Keratinocyte (primary cell): ENCODE data around the gene TPCN1. TPM values are rescaled to one million over a fixed set of nuclear protein-coding genes. Genes with fewer than 3 reads are reported as not detected.

Source experiments
- DNase-seq: peaks from one replicate; pipeline ENCODE4 v3.0.0-alpha.2; 2011; ENCODE audit warnings: low read depth, missing footprints, low spot score
- FAIRE-seq: peaks from 2 replicates; lab custom pipeline; 2011; peaks lifted over from hg19 to GRCh38; lab: Jason Lieb, UNC
- H2AFZ ChIP-seq: 2 replicates; pipeline ENCODE4 v1.6.0; 2012; ENCODE audit warnings: low read length, control low read depth, inconsistent platforms; ENCODE audit not compliant: control insufficient read depth
- H3K27ac ChIP-seq: 2 replicates; pipeline ENCODE4 v1.5.1; 2011; ENCODE audit warnings: low read length; ENCODE audit not compliant: control insufficient read depth, insufficient read depth
- H3K27me3 ChIP-seq: 3 replicates; pipeline ENCODE4 v1.6.0; 2011; ENCODE audit warnings: low read length; ENCODE audit not compliant: control insufficient read depth, insufficient read depth; ENCODE audit errors: extremely low read depth
- H3K36me3 ChIP-seq, 2 experiments: 2 replicates in 1 of 2; 3 replicates in 1 of 2; pipeline ENCODE4 v1.5.1; 2011; ENCODE audit warnings: low read length in 2 of 2, mild to moderate bottlenecking in 1 of 2; ENCODE audit not compliant: control insufficient read depth in 2 of 2, insufficient read depth in 2 of 2; ENCODE audit errors: extremely low read depth in 1 of 2
- H3K4me1 ChIP-seq: 3 replicates; pipeline ENCODE4 v1.5.1; 2011; ENCODE audit warnings: low read length; ENCODE audit not compliant: control insufficient read depth, insufficient read depth; ENCODE audit errors: extremely low read depth
- H3K4me2 ChIP-seq: 3 replicates; pipeline ENCODE4 v1.6.0; 2011; ENCODE audit warnings: low read depth, low read length; ENCODE audit not compliant: control insufficient read depth, insufficient read depth; ENCODE audit errors: extremely low read depth
- H3K4me3 ChIP-seq, 3 experiments: fragments of 200-600 bp in 1 of 3; sonication (generic) in 1 of 3; 2 replicates in 2 of 3; 3 replicates in 1 of 3; pipeline ENCODE4 v1.5.1; 2011 to 2016; ENCODE audit warnings: low read length in 3 of 3, mild to moderate bottlenecking in 3 of 3, control low read depth in 2 of 3, inconsistent platforms in 1 of 3, low read depth in 1 of 3, mixed read lengths in 1 of 3, mixed run types in 1 of 3, moderate library complexity in 1 of 3; ENCODE audit not compliant: control insufficient read depth in 2 of 3, insufficient read depth in 2 of 3; ENCODE audit errors: extremely low read depth in 1 of 3
- H3K79me2 ChIP-seq: 2 replicates; pipeline ENCODE4 v1.6.0; 2012; ENCODE audit warnings: low read length; ENCODE audit not compliant: control insufficient read depth, insufficient read depth
- H3K9ac ChIP-seq: 3 replicates; pipeline ENCODE4 v1.6.0; 2011; ENCODE audit warnings: low read length; ENCODE audit not compliant: control insufficient read depth, insufficient read depth; ENCODE audit errors: extremely low read depth
- H3K9me1 ChIP-seq: 3 replicates; pipeline ENCODE4 v1.6.0; 2011; ENCODE audit warnings: low read length; ENCODE audit not compliant: control insufficient read depth, insufficient read depth; ENCODE audit errors: extremely low read depth
- H3K9me3 ChIP-seq: 2 replicates; pipeline ENCODE4 v1.5.1; 2012; ENCODE audit warnings: low read depth, low read length; ENCODE audit not compliant: control insufficient read depth
- H4K20me1 ChIP-seq: 3 replicates; pipeline ENCODE4 v1.6.0; 2011; ENCODE audit warnings: low read length; ENCODE audit not compliant: control insufficient read depth, insufficient read depth; ENCODE audit errors: extremely low read depth
- CTCF ChIP-seq, 3 experiments: IDR thresholded peaks in 1 of 3; conservative IDR thresholded peaks in 1 of 3; optimal IDR thresholded peaks in 1 of 3; 2 replicates in 2 of 3; 3 replicates in 1 of 3; pipeline versions ENCODE3 to v1.5.1; 2011; ENCODE audit warnings: low read length in 3 of 3, mild to moderate bottlenecking in 3 of 3, moderate library complexity in 2 of 3, control low read depth in 1 of 3, inconsistent platforms in 1 of 3; ENCODE audit not compliant: insufficient read depth in 2 of 3; ENCODE audit errors: extremely low read depth in 1 of 3
- EZH2 ChIP-seq: IDR thresholded peaks from one replicate; pipeline ENCODE4 v1.6.1; 2012; ENCODE audit warnings: inconsistent platforms, mild to moderate bottlenecking, low read length, moderate library complexity
- dilution Hi-C: fragments of 300-500 bp; cut with MboI; formaldehyde crosslinking; loops from one replicate; pipeline ENCODE4 v1.7.0; 2020; ENCODE audit warnings: low sequenced_read_pairs; ENCODE audit not compliant: extremely low pct_ligation_motif_present
- polyA plus RNA-seq, 5 experiments: library from polyadenylated mRNA; depleted of rRNA in 3 of 5; stranded (reverse) in 3 of 5; stranded (forward) in 1 of 5; unstranded in 1 of 5; fragments of >200 nt; gene quantifications; 1 replicate in 1 of 5; 2 replicates in 3 of 5; 3 replicates in 1 of 5; pipeline versions ENCODE4 v1.2.1 to v1.2.3, GENCODE V29; 2011 to 2012; ENCODE audit warnings: missing spikeins in 2 of 5, low read depth in 1 of 5, low replicate concordance in 1 of 5

TPCN1 gene
- polyA plus RNA-seq, 1 donor (not counting 4 experiments of a cell fraction or from before 2014, with no cell fraction given), result 6.8 TPM

DNA sequence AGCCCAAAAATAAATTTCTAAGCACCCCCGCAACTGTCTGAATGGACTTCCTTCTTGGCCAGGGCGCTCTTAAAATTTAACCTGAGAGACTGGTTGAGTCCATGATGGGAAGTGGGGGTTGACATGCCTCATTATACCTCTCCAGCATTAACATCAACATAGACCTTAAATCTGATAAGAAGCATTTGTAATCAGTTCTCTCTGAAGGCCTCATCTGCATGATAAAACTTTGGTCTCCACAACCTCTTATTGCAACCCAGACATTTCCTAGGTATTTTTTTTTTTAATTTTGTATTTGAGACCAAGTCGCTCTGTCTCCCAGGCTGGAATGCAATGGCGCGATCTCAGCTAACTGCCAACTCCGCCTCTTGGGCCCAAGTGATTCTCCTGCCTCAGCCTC is 124.1 kb downstream of the TPCN1 start:
- Histone ChIP-seq H3K9me1 (no peaks in the 10 kb centered on the region), H3K4me3 (no peak overlapping the region), H3K4me2 (no peak overlapping the region), H3K27ac (no peak overlapping the region), H3K27me3 (no peaks in the 10 kb centered on the region), H3K36me3 (no peaks in the 10 kb centered on the region), H3K4me1 (no peaks in the 10 kb centered on the region), H3K9ac (no peak overlapping the region), H2AFZ (no peak overlapping the region), H4K20me1 (no peaks in the 10 kb centered on the region), H3K79me2 (no peaks in the 10 kb centered on the region), H3K9me3 (no peaks in the 10 kb centered on the region)
- DNase-seq, result no peak
- dilution Hi-C loops, result no loop called here
- FAIRE-seq, result no peak
- no peak for TF ChIP-seq EZH2
- no peak for TF ChIP-seq CTCF (optimal IDR thresholded peaks at IDR 0.05 in 1 of 3, IDR thresholded peaks at IDR 0.05 in 1 of 3, conservative IDR thresholded peaks at IDR 0.05 in 1 of 3; ENCODE audit: extremely low read depth in 1 of 3, insufficient read depth in 2 of 3, low read length in 3 of 3)

DNA sequence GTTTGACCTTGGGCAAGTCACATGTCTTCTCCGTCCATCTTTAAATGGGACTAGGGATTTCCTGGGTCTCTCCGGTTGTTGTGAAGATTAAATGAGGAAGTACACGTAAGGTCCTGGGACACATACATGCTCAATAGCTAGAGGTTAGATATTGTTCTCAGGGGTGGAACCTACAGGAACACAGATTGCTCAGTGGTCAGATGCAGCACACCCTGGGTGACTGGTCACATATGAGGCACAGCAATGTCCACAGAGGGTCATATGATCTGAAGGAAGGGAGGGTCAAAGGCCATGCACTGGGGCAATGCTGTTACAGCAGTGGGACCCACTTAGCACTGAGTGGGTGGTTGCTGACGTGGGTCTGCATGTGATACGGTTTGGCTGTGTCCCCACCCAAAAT is 125.1 kb downstream of the TPCN1 start:
- Histone ChIP-seq H4K20me1 (no peaks in the 10 kb centered on the region), H3K9me3 (no peaks in the 10 kb centered on the region), H3K4me3 (no peak overlapping the region), H2AFZ (no peak overlapping the region), H3K27me3 (no peaks in the 10 kb centered on the region), H3K9ac (no peak overlapping the region), H3K4me2 (no peak overlapping the region), H3K9me1 (no peaks in the 10 kb centered on the region), H3K36me3 (no peaks in the 10 kb centered on the region), H3K79me2 (no peaks in the 10 kb centered on the region), H3K4me1 (no peaks in the 10 kb centered on the region), H3K27ac (no peak overlapping the region)
- DNase-seq (no peak), FAIRE-seq (no peak)
- dilution Hi-C loops, result no loop called here
- TF ChIP-seq CTCF (optimal IDR thresholded peaks at IDR 0.05 in 1 of 3, IDR thresholded peaks at IDR 0.05 in 1 of 3, conservative IDR thresholded peaks at IDR 0.05 in 1 of 3; ENCODE audit: extremely low read depth in 1 of 3, insufficient read depth in 2 of 3, low read length in 3 of 3) (no peak), EZH2 (no peak)
